HUES48 (cell line): ENCODE results near the gene EYS.

Experiments used
- H3K27ac ChIP-seq: one replicate; pipeline ENCODE4 v1.7.0; 2013; ENCODE audit warnings: low read depth, low read length, inconsistent platforms
- H3K27me3 ChIP-seq: 2 replicates; pipeline ENCODE4 v1.6.1; 2013; ENCODE audit warnings: mild to moderate bottlenecking, low read length; ENCODE audit not compliant: control insufficient read depth, insufficient read depth
- H3K36me3 ChIP-seq: 2 replicates; pipeline ENCODE4 v1.6.1; 2013; ENCODE audit warnings: low read length; ENCODE audit not compliant: control insufficient read depth, insufficient read depth
- H3K4me1 ChIP-seq: 2 replicates; pipeline ENCODE4 v1.6.1; 2013; ENCODE audit warnings: mild to moderate bottlenecking, low read length; ENCODE audit not compliant: control insufficient read depth, insufficient read depth
- H3K4me3 ChIP-seq: 2 replicates; pipeline ENCODE4 v1.5.1; 2013; ENCODE audit warnings: mild to moderate bottlenecking, low read depth, low read length
- H3K9ac ChIP-seq: 2 replicates; pipeline ENCODE4 v1.6.1; 2013; ENCODE audit warnings: mild to moderate bottlenecking, low read depth, low read length, moderate library complexity
- H3K9me3 ChIP-seq: 2 replicates; pipeline ENCODE4 v1.6.1; 2013; ENCODE audit warnings: low read length; ENCODE audit not compliant: control insufficient read depth, insufficient read depth

The EYS gene

DNA sequence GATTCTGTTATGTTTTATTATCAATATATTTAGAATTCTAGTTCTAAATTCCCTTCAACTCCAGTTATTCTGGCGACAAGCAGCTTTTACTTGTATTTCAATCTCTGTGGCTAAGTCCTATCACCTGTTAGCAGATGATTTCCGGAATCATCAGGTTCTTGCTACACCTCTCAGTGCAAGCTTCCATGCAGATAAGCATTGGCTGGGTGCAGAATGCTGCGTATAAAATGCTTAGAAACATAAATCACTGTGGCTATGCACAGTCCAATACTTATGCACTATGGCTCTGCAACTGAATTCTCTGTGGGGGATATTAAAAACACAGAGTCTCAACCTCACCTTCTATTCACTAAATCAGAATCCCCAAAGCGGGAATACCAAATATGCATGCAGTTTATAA, 720.0 kb downstream of the EYS start:
- Histone ChIP-seq H3K27me3 (no peaks in the 10 kb centered on the region), H3K36me3 (no peaks in the 10 kb centered on the region), H3K4me1 (peaks cover 16% of the 10 kb centered on the region; the same call in 1 of the 2 replicates), H3K4me3 (no peak overlapping the region), H3K9me3 (no peaks in the 10 kb centered on the region), H3K9ac (no peak overlapping the region), H3K27ac (no peak overlapping the region)

DNA sequence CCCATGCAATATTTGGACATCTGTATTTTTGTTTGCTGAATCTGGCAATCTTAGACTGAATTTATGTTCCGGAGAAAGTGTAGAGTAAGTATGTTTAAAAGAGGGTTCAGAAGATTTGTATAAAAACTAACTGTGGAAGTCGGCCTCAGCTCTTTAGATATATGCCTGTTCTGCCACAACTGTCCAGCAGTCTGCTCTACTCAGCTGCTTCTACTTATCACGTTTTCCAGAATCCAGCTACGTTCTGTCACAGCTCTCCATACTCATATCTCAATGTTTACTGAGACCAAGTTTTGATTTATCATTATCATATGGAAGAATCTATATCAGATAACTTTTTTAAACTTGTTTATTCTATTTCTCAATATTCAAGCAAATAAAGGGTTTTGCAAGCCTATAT, 721.3 kb downstream of the EYS start:
- no peak overlapping the region for H3K4me3 ChIP-seq
- no peak overlapping the region for H3K27ac ChIP-seq
- peaks cover 14% of the 10 kb centered on the region; the same call in 1 of the 2 replicates for H3K4me1 ChIP-seq
- no peaks in the 10 kb centered on the region for H3K36me3 ChIP-seq
- no peaks in the 10 kb centered on the region for H3K27me3 ChIP-seq
- H3K9me3 ChIP-seq = no peaks in the 10 kb centered on the region
- H3K9ac ChIP-seq = no peak overlapping the region

DNA sequence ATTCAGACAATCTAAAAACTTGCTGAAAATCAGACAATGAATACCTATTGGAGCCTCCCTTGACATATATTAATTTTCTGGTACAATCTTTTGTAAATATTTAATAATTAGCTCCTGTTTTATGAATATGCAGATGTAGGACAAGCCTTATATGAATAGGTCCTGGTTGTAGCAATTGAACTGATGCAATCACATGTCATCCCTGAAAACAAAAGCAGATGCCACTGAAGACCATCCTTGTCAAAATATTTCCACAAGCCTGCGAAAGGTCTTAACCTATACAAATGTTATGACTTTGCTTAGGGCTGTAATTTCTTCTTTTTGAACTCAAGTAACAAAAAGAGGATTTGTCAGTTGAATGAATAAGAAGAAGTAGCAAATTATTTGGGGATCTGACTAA, 722.1 kb downstream of the EYS start:
- peaks cover 10% of the 10 kb centered on the region; the same call in 1 of the 2 replicates for H3K4me1 ChIP-seq
- H3K9ac ChIP-seq = no peak overlapping the region
- H3K36me3 ChIP-seq = no peaks in the 10 kb centered on the region
- H3K9me3 ChIP-seq = no peaks in the 10 kb centered on the region
- H3K27me3 ChIP-seq = no peaks in the 10 kb centered on the region
- H3K4me3 ChIP-seq = no peak overlapping the region
- H3K27ac ChIP-seq = no peak overlapping the region

DNA sequence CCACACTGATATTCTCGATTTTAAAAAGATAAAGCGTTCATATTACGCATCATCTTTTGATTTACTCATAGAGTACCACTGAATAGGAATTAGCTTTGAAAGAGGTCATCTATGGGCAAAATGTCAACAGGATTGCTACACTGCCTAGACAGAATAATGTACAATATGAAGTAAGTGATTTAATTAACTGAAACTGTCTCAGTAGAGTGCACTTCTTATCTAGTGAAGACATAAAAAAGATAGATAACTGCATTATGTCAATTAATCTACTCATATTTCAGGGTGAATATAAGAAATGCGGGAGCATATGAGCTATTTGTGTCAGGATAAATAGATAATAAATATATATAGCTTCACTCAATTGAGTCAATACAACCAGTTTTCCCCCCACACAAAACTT, 723.9 kb downstream of the EYS start:
- peaks cover 3% of the 10 kb centered on the region; the same call in 1 of the 2 replicates for H3K4me1 ChIP-seq
- no peak overlapping the region for H3K4me3 ChIP-seq
- no peaks in the 10 kb centered on the region for H3K27me3 ChIP-seq
- no peaks in the 10 kb centered on the region for H3K9me3 ChIP-seq
- no peaks in the 10 kb centered on the region for H3K36me3 ChIP-seq
- no peak overlapping the region for H3K9ac ChIP-seq
- H3K27ac ChIP-seq = no peak overlapping the region

DNA sequence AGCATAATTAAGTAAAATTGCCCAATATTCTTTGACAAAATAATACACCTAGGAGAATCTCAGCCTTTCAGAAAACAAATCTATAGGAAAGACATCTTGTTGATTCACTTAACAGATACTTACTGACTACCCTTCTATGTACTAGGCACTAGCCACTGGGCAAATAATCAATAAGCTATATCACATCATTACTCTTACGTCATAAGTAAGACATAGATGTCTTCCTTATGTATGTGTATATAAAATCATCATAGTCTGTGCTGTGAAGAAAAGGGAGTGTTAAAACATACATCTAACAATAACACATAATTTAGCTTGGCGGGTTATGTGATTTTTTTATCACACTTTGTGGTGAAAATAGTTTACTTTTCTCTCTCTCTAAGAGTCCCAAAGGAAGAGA, 733.9 kb downstream of the EYS start:
- Histone ChIP-seq H3K36me3 (no peaks in the 10 kb centered on the region), H3K9me3 (no peaks in the 10 kb centered on the region), H3K9ac (no peak overlapping the region), H3K4me3 (no peak overlapping the region), H3K27ac (no peak overlapping the region), H3K4me1 (no peaks in the 10 kb centered on the region), H3K27me3 (no peaks in the 10 kb centered on the region)

DNA sequence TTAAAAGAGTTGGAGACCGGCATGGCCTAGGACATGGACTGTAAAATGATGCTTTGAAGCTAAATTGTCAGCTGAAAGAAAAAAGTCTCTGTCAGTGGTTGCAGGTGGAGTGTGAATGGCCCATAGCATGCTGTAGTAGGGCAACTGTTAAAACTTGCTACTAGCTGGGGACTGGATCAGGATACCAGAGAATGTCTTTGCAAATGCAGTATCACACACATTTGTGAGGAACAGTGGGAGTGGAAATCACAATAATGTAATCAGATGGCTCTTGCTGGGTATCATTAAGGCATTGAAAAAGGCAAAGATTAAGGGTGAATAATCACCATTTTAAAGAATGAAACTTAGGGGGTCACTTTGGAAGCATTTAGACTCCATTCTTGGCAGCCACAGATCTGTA, 737.9 kb downstream of the EYS start:
- Histone ChIP-seq H3K27ac (no peak overlapping the region), H3K27me3 (no peaks in the 10 kb centered on the region), H3K4me3 (no peak overlapping the region), H3K9ac (no peak overlapping the region), H3K4me1 (no peaks in the 10 kb centered on the region), H3K36me3 (no peaks in the 10 kb centered on the region), H3K9me3 (no peaks in the 10 kb centered on the region)

DNA sequence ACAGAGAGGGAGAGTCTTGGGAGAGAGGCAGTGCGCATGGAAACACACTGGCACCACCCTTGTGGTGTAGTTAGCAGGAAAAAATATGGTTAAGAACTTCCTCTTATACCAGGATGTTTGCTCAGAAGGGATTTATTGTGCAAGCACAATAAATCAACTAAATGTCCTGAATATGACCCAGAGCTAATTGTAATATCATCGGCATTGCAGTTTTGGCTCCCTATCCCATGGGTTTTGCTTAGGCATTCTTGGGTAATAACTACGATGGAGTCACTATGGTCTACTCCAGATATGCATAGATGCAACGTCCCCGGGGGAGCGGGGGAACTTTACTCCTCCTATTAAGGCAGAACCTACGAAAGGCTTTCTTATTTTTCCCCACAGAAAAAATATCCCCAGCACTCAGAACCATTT, 751.6 kb downstream of the EYS start:
- Histone ChIP-seq H3K9me3 (no peaks in the 10 kb centered on the region), H3K36me3 (no peaks in the 10 kb centered on the region), H3K4me1 (no peaks in the 10 kb centered on the region), H3K9ac (no peak overlapping the region), H3K27me3 (no peaks in the 10 kb centered on the region), H3K27ac (no peak overlapping the region), H3K4me3 (no peak overlapping the region)

DNA sequence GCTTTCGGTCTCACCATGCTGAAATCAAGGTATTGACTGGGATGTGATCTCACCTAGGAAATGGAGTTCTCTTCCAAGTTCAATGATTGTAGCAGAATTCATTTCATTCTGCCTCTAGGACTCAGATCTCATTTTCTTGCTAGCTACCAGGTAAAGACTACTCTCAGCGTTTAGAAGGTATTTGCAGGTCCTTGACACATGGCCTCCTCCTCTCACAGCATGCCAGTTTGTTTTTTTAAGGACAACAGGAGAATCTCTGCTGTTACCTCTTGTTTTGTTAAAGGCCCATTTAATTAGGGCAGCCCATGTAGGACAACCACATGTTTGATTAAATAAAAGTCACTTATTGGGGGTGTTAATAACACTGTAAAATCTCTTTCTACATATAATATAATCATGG, 757.8 kb downstream of the EYS start:
- Histone ChIP-seq H3K9ac (no peak overlapping the region), H3K9me3 (no peaks in the 10 kb centered on the region), H3K27ac (no peak overlapping the region), H3K4me3 (no peak overlapping the region), H3K36me3 (no peaks in the 10 kb centered on the region), H3K27me3 (no peaks in the 10 kb centered on the region), H3K4me1 (0 out of 2 replicates have a peak, but pooled peaks cover 3% of the 10 kb centered on the region)

DNA sequence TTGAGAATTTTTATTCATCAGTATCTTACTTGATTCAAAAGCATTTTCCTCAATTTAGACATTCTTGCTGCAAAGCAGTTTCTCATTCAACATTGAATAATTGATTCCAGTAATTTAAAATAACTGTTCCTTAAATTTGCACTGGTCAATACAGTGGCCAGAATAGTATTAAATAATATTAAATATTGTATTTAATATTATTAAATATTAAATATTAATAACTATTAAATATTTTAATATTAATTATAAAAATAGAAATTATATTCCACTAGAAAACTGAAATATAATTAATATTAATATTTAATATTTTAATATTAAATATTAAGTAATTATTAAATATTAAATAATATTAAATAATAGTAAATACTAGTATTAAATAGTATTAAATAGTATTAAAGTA, 758.8 kb downstream of the EYS start:
- Histone ChIP-seq H3K27me3 (no peaks in the 10 kb centered on the region), H3K36me3 (no peaks in the 10 kb centered on the region), H3K4me1 (0 out of 2 replicates have a peak, but pooled peaks cover 3% of the 10 kb centered on the region), H3K9ac (no peak overlapping the region), H3K27ac (no peak overlapping the region), H3K4me3 (no peak overlapping the region), H3K9me3 (no peaks in the 10 kb centered on the region)

DNA sequence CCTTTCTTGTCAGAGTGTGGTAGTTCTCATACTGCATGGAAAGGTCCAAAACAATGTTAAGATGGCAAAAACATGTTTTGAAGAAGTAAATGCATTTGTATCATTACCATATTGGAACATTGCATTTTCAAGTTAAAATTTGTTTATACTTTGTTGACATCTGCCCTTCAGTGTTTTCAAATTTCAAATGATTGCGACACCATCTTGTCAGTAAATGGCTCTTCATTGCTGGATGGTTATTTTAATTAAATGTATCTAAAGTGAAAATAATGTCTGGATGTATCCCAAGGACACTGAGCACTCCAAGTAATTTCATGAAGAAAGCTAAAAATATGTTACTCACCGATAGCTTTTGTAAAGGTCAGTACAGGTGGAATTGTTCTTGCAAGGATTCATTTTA, 761.6 kb downstream of the EYS start:
- H3K4me3 ChIP-seq = no peak overlapping the region
- H3K9me3 ChIP-seq = no peaks in the 10 kb centered on the region
- H3K27me3 ChIP-seq = no peaks in the 10 kb centered on the region
- H3K36me3 ChIP-seq = no peaks in the 10 kb centered on the region
- no peak overlapping the region for H3K9ac ChIP-seq
- H3K27ac ChIP-seq = no peak overlapping the region
- 0 out of 2 replicates have a peak, but pooled peaks cover 3% of the 10 kb centered on the region for H3K4me1 ChIP-seq

DNA sequence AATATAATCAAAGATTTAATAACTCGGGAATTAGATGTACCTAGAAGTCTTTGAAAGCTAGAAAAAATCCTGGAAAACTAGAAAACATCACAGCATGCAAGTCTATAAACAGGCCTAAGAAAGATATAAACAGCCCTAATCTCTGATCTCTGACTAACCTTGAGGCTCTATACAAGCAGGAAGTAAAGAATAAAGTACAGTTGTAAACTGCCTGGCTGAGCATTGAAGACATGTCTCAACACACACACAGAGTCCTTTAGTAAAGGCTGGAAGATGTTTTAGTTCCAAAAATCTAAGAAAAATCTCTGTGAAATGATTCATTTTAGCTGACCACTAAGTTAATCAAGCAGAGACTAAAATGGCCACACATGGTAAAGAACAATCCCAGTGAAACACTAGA, 774.5 kb downstream of the EYS start:
- H3K9me3 ChIP-seq = no peaks in the 10 kb centered on the region
- no peaks in the 10 kb centered on the region; the same call in 1 of the 2 replicates for H3K4me1 ChIP-seq
- no peaks in the 10 kb centered on the region for H3K36me3 ChIP-seq
- H3K27me3 ChIP-seq = no peaks in the 10 kb centered on the region
- H3K9ac ChIP-seq = no peak overlapping the region
- no peak overlapping the region for H3K27ac ChIP-seq
- no peak overlapping the region for H3K4me3 ChIP-seq

DNA sequence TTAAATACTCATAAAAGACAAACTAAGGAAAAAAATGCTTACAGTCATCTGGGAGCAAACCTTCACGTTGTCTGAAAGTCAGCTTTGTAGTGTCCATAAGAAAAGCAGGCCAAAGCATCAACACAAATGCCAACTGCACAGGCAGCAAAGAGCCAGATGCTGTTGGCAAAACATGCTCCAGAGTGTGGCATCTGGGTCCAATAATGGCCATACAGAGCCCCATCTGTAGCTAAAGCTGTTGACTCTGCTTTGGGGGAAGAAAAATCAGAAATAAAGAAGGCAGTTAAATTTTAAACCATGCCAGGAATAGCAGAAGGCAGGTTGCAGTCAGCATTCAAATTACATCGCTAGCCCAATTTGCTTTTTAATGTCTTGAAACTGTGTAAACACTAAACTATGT, 776.3 kb downstream of the EYS start:
- no peaks in the 10 kb centered on the region for H3K27me3 ChIP-seq
- no peak overlapping the region for H3K27ac ChIP-seq
- no peaks in the 10 kb centered on the region; the same call in 1 of the 2 replicates for H3K4me1 ChIP-seq
- no peaks in the 10 kb centered on the region for H3K36me3 ChIP-seq
- H3K4me3 ChIP-seq = no peak overlapping the region
- H3K9me3 ChIP-seq = no peaks in the 10 kb centered on the region
- no peak overlapping the region for H3K9ac ChIP-seq
